ENCODE results near the gene BRD7. TPM values are rescaled to one million over a fixed set of nuclear protein-coding genes. Genes with fewer than 3 reads are reported as not detected.

Gene BRD7
- total RNA-seq, 1 experiment from 2014 or later: 40.0 TPM

- Histone ChIP-seq H3K27me3 (ENCODE audit: low read length) (no peaks in the 10 kb centered on the region), H3F3A (ENCODE audit: low read length, unreplicated experiment) (no peaks in the 10 kb centered on the region), H4K20me1 (ENCODE audit: low read length) (no peaks in the 10 kb centered on the region), H3K9me2 (replicated peaks; ENCODE audit: low read length) (no peaks in the 10 kb centered on the region), H3K9ac (ENCODE audit: low read length) (no peak overlapping the region), H2AFZ (ENCODE audit: low read length) (no peak overlapping the region), H3K4me3 (ENCODE audit: low read length) (no peak overlapping the region), H3K79me2 (ENCODE audit: low read length) (no peaks in the 10 kb centered on the region), H3K4me2 (ENCODE audit: low read length) (no peak overlapping the region), H3K9me3 (ENCODE audit: low read length) (no peaks in the 10 kb centered on the region), H3K4me1 (ENCODE audit: insufficient read depth, low read length) (no peaks in the 10 kb centered on the region), H3K36me3 (ENCODE audit: low read depth, low read length) (peaks cover 9% of the 10 kb centered on the region; the same call in 1 of the 2 replicates), H3K27ac (ENCODE audit: low read length) (no peak overlapping the region)
- BruUV-seq (replicated peaks): no TSS peak
- no peak for TF ChIP-seq EZH2 (IDR thresholded peaks at IDR 0.05; ENCODE audit: low read length, unreplicated experiment)
- no peak for TF ChIP-seq CTCF (conservative IDR thresholded peaks at IDR 0.05; ENCODE audit: low read depth, low read length)
- TF ChIP-seq EZH2phosphoT487 (IDR thresholded peaks at IDR 0.05; ENCODE audit: borderline replicate concordance, low read length): no peak
- ChIA-PET POLR2A (ENCODE audit: unreplicated experiment) (no interaction called here), CTCF (no interaction called here)
- ATAC-seq (no peak), DNase-seq (no peak)
- intact Hi-C loops (cut with micrococcal nuclease): no loop called here
Measured at GRCh38 chr16:50340578-50340977, 28.2 kb downstream of the BRD7 start.

- BruUV-seq (replicated peaks): no TSS peak
- H3K36me3 ChIP-seq (ENCODE audit: low read depth, low read length): peaks cover 9% of the 10 kb centered on the region; the same call in 1 of the 2 replicates
- ChIA-PET CTCF (no interaction called here), POLR2A (ENCODE audit: unreplicated experiment) (no interaction called here)
- ATAC-seq (no peak), DNase-seq (no peak)
- no peaks in the 10 kb centered on the region for H3F3A ChIP-seq (ENCODE audit: low read length, unreplicated experiment)
- H3K9me2 ChIP-seq (replicated peaks; ENCODE audit: low read length): no peaks in the 10 kb centered on the region
- H3K27ac ChIP-seq (ENCODE audit: low read length): no peak overlapping the region
- H3K4me1 ChIP-seq (ENCODE audit: insufficient read depth, low read length): no peaks in the 10 kb centered on the region
- H3K9ac ChIP-seq (ENCODE audit: low read length): no peak overlapping the region
- H2AFZ ChIP-seq (ENCODE audit: low read length): no peak overlapping the region
- no peaks in the 10 kb centered on the region for H3K79me2 ChIP-seq (ENCODE audit: low read length)
- H4K20me1 ChIP-seq (ENCODE audit: low read length): no peaks in the 10 kb centered on the region
- intact Hi-C loops (cut with micrococcal nuclease): no loop called here
- H3K27me3 ChIP-seq (ENCODE audit: low read length): no peaks in the 10 kb centered on the region
- no peak overlapping the region for H3K4me2 ChIP-seq (ENCODE audit: low read length)
- H3K4me3 ChIP-seq (ENCODE audit: low read length): no peak overlapping the region
- no peak for TF ChIP-seq EZH2phosphoT487 (IDR thresholded peaks at IDR 0.05; ENCODE audit: borderline replicate concordance, low read length)
- TF ChIP-seq EZH2 (IDR thresholded peaks at IDR 0.05; ENCODE audit: low read length, unreplicated experiment): no peak
- TF ChIP-seq CTCF (conservative IDR thresholded peaks at IDR 0.05; ENCODE audit: low read depth, low read length): no peak
- H3K9me3 ChIP-seq (ENCODE audit: low read length): no peaks in the 10 kb centered on the region
Measured at GRCh38 chr16:50338371-50339231, 30.2 kb downstream of the BRD7 start.

GRCh38 chr16:50336884-50337283, 31.9 kb downstream of the BRD7 start:
- Histone ChIP-seq H3K27me3 (ENCODE audit: low read length) (no peaks in the 10 kb centered on the region), H2AFZ (ENCODE audit: low read length) (no peak overlapping the region), H3K9me3 (ENCODE audit: low read length) (no peaks in the 10 kb centered on the region), H3K9ac (ENCODE audit: low read length) (no peak overlapping the region), H3K4me2 (ENCODE audit: low read length) (no peak overlapping the region), H3K36me3 (ENCODE audit: low read depth, low read length) (peaks cover 17% of the 10 kb centered on the region; the same call in 1 of the 2 replicates), H3F3A (ENCODE audit: low read length, unreplicated experiment) (no peaks in the 10 kb centered on the region), H4K20me1 (ENCODE audit: low read length) (no peaks in the 10 kb centered on the region), H3K4me3 (ENCODE audit: low read length) (no peak overlapping the region), H3K9me2 (replicated peaks; ENCODE audit: low read length) (no peaks in the 10 kb centered on the region), H3K79me2 (ENCODE audit: low read length) (no peaks in the 10 kb centered on the region), H3K4me1 (ENCODE audit: insufficient read depth, low read length) (no peaks in the 10 kb centered on the region), H3K27ac (ENCODE audit: low read length) (no peak overlapping the region)
- ChIA-PET POLR2A (ENCODE audit: unreplicated experiment) (no interaction called here), CTCF (no interaction called here)
- BruUV-seq (replicated peaks): no TSS peak
- ATAC-seq: no peak
- intact Hi-C loops (cut with micrococcal nuclease): no loop called here
- DNase-seq: no peak
- no peak for TF ChIP-seq EZH2phosphoT487 (IDR thresholded peaks at IDR 0.05; ENCODE audit: borderline replicate concordance, low read length)
- TF ChIP-seq EZH2 (IDR thresholded peaks at IDR 0.05; ENCODE audit: low read length, unreplicated experiment): no peak
- TF ChIP-seq CTCF (conservative IDR thresholded peaks at IDR 0.05; ENCODE audit: low read depth, low read length): no peak

Measured in PC-3 (cell line).